Chondrocyte (in vitro differentiated cells): ENCODE data around the gene ANXA4. TPM values are rescaled to one million over a fixed set of nuclear protein-coding genes. Genes with fewer than 3 reads are reported as not detected.
"Not testable (repeated sequence)": the region's sequence is repeated elsewhere in the genome, so short reads cannot be mapped to it uniquely, and the experiment has no call there.

Source experiments
- DNase-seq: peaks from one replicate; pipeline ENCODE4 v3.0.0; 2021; ENCODE audit warnings: mixed read lengths, low spot score
- H3K27ac Mint-ChIP-seq: one replicate; pipeline ENCODE4 v1.8.0; 2021; ENCODE audit warnings: mild to moderate bottlenecking, moderate library complexity, mixed read lengths; ENCODE audit not compliant: unreplicated experiment
- H3K27me3 Mint-ChIP-seq: 2 replicates; pipeline ENCODE4 v1.8.0; 2021; ENCODE audit warnings: low read depth, mixed read lengths
- H3K36me3 Mint-ChIP-seq: 2 replicates; pipeline ENCODE4 v1.8.0; 2021; ENCODE audit warnings: low read depth, mixed read lengths
- H3K4me1 Mint-ChIP-seq: 2 replicates; pipeline ENCODE4 v1.8.0; 2021; ENCODE audit warnings: low read depth, mild to moderate bottlenecking, mixed read lengths
- H3K4me3 Mint-ChIP-seq: one replicate; pipeline ENCODE4 v1.8.0; 2021; ENCODE audit warnings: mild to moderate bottlenecking, moderate library complexity, mixed read lengths; ENCODE audit not compliant: unreplicated experiment
- H3K9me3 Mint-ChIP-seq: 2 replicates; pipeline ENCODE4 v1.8.0; 2021; ENCODE audit warnings: low read depth, mixed read lengths
- total RNA-seq: library from RNA; stranded (reverse); gene quantifications from 3 replicates; pipeline ENCODE4 v1.2.1, GENCODE V29; 2021
- TF ChIP-seq, protein P1 (sequence below): fragments of 200-600 bp; sonication (generic); IDR thresholded peaks from 2 replicates; pipeline ENCODE4 v1.5.0; 2021; ENCODE audit warnings: antibody characterized with exemption, mild to moderate bottlenecking, moderate library complexity

ANXA4 gene
- total RNA-seq, 1 donor from 2014 or later: 99.0 TPM

GRCh38 chr2:69754633-69755032 lies 12.7 kb downstream of the ANXA4 start:
- peaks cover 3% of the 10 kb centered on the region for H3K36me3 Mint-ChIP-seq
- H3K27me3 Mint-ChIP-seq: no peaks in the 10 kb centered on the region
- no peak for DNase-seq
- TF ChIP-seq, protein P1, sequence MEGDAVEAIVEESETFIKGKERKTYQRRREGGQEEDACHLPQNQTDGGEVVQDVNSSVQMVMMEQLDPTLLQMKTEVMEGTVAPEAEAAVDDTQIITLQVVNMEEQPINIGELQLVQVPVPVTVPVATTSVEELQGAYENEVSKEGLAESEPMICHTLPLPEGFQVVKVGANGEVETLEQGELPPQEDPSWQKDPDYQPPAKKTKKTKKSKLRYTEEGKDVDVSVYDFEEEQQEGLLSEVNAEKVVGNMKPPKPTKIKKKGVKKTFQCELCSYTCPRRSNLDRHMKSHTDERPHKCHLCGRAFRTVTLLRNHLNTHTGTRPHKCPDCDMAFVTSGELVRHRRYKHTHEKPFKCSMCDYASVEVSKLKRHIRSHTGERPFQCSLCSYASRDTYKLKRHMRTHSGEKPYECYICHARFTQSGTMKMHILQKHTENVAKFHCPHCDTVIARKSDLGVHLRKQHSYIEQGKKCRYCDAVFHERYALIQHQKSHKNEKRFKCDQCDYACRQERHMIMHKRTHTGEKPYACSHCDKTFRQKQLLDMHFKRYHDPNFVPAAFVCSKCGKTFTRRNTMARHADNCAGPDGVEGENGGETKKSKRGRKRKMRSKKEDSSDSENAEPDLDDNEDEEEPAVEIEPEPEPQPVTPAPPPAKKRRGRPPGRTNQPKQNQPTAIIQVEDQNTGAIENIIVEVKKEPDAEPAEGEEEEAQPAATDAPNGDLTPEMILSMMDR: no peak
- peaks cover 44% of the 10 kb centered on the region for H3K4me1 Mint-ChIP-seq
- H3K9me3 Mint-ChIP-seq: no peaks in the 10 kb centered on the region
- H3K27ac Mint-ChIP-seq: peak overlapping the region; percentile 71
- no peak overlapping the region for H3K4me3 Mint-ChIP-seq

DNA sequence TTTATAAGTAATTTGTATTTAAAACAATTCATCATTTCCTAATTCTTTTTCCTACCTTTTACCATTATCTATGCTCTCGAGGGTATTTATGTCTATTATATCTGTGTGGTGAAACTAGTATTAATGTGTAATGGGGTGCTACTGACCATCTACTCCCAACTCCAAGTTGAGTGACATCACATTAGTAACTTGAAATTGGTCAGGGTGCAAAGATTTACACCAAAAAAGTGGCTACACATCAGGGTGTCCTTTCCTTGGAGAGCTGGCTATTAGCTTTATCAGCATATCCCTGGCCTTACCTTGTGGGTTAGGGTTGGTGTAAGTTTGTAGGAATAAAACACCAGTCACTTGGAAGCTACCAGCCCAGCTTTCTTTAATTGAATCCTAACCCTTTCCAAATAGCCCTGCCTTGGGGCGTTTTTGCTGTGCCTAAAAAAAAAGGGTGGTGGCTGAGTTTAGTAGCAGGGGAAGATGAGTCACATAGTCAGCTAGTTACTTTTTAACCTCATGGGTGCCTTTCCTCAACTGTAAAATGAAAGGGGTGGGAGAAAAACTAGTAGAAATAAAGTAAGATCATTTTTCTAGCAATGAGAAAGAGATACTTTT lies 14.0 kb downstream of the ANXA4 start:
- no peaks in the 10 kb centered on the region for H3K27me3 Mint-ChIP-seq
- peaks cover 36% of the 10 kb centered on the region for H3K4me1 Mint-ChIP-seq
- H3K27ac Mint-ChIP-seq: peak overlapping the region; percentile 59
- TF ChIP-seq, protein P1: no peak
- H3K36me3 Mint-ChIP-seq: peaks cover 4% of the 10 kb centered on the region
- H3K4me3 Mint-ChIP-seq: peak overlapping the region; percentile 10
- DNase-seq: no peak
- H3K9me3 Mint-ChIP-seq: no peaks in the 10 kb centered on the region

- no peak overlapping the region for H3K4me3 Mint-ChIP-seq
- no peak for DNase-seq
- TF ChIP-seq, protein P1: no peak
- no peaks in the 10 kb centered on the region for H3K9me3 Mint-ChIP-seq
- H3K27ac Mint-ChIP-seq: no peak overlapping the region
- no peaks in the 10 kb centered on the region for H3K27me3 Mint-ChIP-seq
- H3K36me3 Mint-ChIP-seq: peaks cover 12% of the 10 kb centered on the region
- peaks cover 37% of the 10 kb centered on the region for H3K4me1 Mint-ChIP-seq
Observed at GRCh38 chr2:69762025-69762424, 20.1 kb downstream of the ANXA4 start.

- Mint-ChIP-seq H3K27me3 (no peaks in the 10 kb centered on the region), H3K36me3 (peaks cover 12% of the 10 kb centered on the region), H3K4me1 (peaks cover 44% of the 10 kb centered on the region), H3K4me3 (no peak overlapping the region), H3K9me3 (no peaks in the 10 kb centered on the region), H3K27ac (no peak overlapping the region)
- TF ChIP-seq, protein P1: no peak
- DNase-seq: no peak
Observed at GRCh38 chr2:69762513-69763494, 20.9 kb downstream of the ANXA4 start.

GRCh38 chr2:69763831-69764230 lies 21.9 kb downstream of the ANXA4 start:
- H3K36me3 Mint-ChIP-seq, H3K9me3 Mint-ChIP-seq, H3K4me3 Mint-ChIP-seq, H3K27me3 Mint-ChIP-seq, DNase-seq: not testable (repeated sequence)
- Mint-ChIP-seq H3K4me1 (peaks cover 52% of the 10 kb centered on the region), H3K27ac (peak overlapping the region; percentile 22)
